HepG2 (cell line): Measurements from ENCODE around the gene RAI14. TPM values are rescaled to one million over a fixed set of nuclear protein-coding genes. Genes with fewer than 3 reads are reported as not detected.

Experiments
- ATAC-seq: fragments of 200-7000 bp; cut with Tn5 transposase; 3 replicates; pipeline ENCODE4 v1.9.1; 2020; ENCODE audit warnings: mild to moderate bottlenecking, moderate library complexity
- BruUV-seq: library from RNA; stranded (reverse); fragments of 400-500 nt; replicated peaks from 2 replicates; lab custom pipeline; 2021; lab: Mats Ljungman, UMichigan
- CTCF ChIA-PET: fragments of 300-600 bp; formaldehyde crosslinking; extraction: SDS; loops from one replicate; lab custom pipeline; 2021; ENCODE audit warnings: low total read pairs, inconsistent platforms, low intra/inter-chr PET ratio; lab: Yijun Ruan, JAX
- POLR2A ChIA-PET: fragments of 350-600 bp; sonication (Branson Sonifier 250); formaldehyde crosslinking; loops from one replicate; lab custom pipeline; 2020; ENCODE audit warnings: antibody characterized with exemption, inconsistent platforms; lab: Yijun Ruan, JAX
- DNase-seq: peaks from one replicate; pipeline ENCODE4 v3.0.0-alpha.2; 2015; ENCODE audit warnings: low spot score
- FAIRE-seq: peaks from 3 replicates; lab custom pipeline; 2011; peaks lifted over from hg19 to GRCh38; lab: Jason Lieb, UNC
- H2AFZ ChIP-seq: one replicate; pipeline ENCODE4 v1.6.1; 2011; ENCODE audit warnings: low read length, inconsistent platforms
- H3K27ac ChIP-seq: fragments of 300-600 bp; 3 replicates; pipeline ENCODE4 v1.8.0; 2011; ENCODE audit warnings: mixed run types, mild to moderate bottlenecking, mixed read lengths, low read length, inconsistent platforms; ENCODE audit not compliant: insufficient read depth; ENCODE audit errors: extremely low read length
- H3K27me3 ChIP-seq, 2 experiments: fragments of 200-600 bp in 1 of 2; 2 replicates in 1 of 2; 3 replicates in 1 of 2; pipeline versions ENCODE4 v1.6.0 to v1.8.0; 2011; ENCODE audit warnings: low read length in 2 of 2, mild to moderate bottlenecking in 2 of 2, moderate library complexity in 2 of 2, inconsistent platforms in 1 of 2; ENCODE audit not compliant: insufficient read depth in 2 of 2, control insufficient read depth in 1 of 2
- H3K36me3 ChIP-seq, 2 experiments: fragments of 200-600 bp in 1 of 2; replicated peaks in 1 of 2; 2 replicates in 1 of 2; 3 replicates in 1 of 2; pipeline versions ENCODE4 v1.5.1 to v1.8.0; 2011; ENCODE audit warnings: low read length in 2 of 2, inconsistent platforms in 1 of 2; ENCODE audit not compliant: insufficient read depth in 2 of 2, control insufficient read depth in 1 of 2
- H3K4me1 ChIP-seq: 2 replicates; pipeline ENCODE4 v1.5.1; 2012; ENCODE audit warnings: low read length, inconsistent platforms; ENCODE audit not compliant: insufficient read depth
- H3K4me2 ChIP-seq: 2 replicates; pipeline ENCODE4 v1.6.0; 2011; ENCODE audit warnings: low read depth, low read length, inconsistent platforms
- H3K4me3 ChIP-seq, 3 experiments: fragments of 200-600 bp in 1 of 3; sonication (generic), shearing (Covaris generic) in 1 of 3; replicated peaks in 1 of 3; 2 replicates each; pipeline ENCODE4 v1.5.1; 2011 to 2016; ENCODE audit warnings: low read length in 3 of 3, inconsistent platforms in 2 of 3, low read depth in 2 of 3, mild to moderate bottlenecking in 2 of 3, control low read depth in 1 of 3, mixed read lengths in 1 of 3; ENCODE audit not compliant: insufficient read depth in 1 of 3
- H3K79me2 ChIP-seq: one replicate; pipeline ENCODE4 v1.6.1; 2011; ENCODE audit warnings: low read length, inconsistent platforms; ENCODE audit not compliant: insufficient read depth
- H3K9ac ChIP-seq: 2 replicates; pipeline ENCODE4 v1.6.0; 2011; ENCODE audit warnings: mild to moderate bottlenecking, low read depth, low read length, inconsistent platforms; ENCODE audit not compliant: insufficient read depth
- H3K9me3 ChIP-seq: 2 replicates; pipeline ENCODE4 v1.5.1; 2012; ENCODE audit warnings: mild to moderate bottlenecking, low read length
- H4K20me1 ChIP-seq: 2 replicates; pipeline ENCODE4 v1.6.0; 2011; ENCODE audit warnings: inconsistent platforms, mild to moderate bottlenecking, low read length, moderate library complexity; ENCODE audit not compliant: insufficient read depth
- NFATC3 ChIP-seq: sonication (generic); formaldehyde crosslinking; IDR thresholded peaks from 2 replicates; pipeline ENCODE4 v1.5.1; 2020; ENCODE audit warnings: mild to moderate bottlenecking, missing genetic modification reagents
- PHF21A ChIP-seq: sonication (generic); formaldehyde crosslinking; IDR thresholded peaks from 2 replicates; pipeline ENCODE4 v1.5.0; 2020; ENCODE audit warnings: mild to moderate bottlenecking, missing genetic modification reagents
- RFX1 ChIP-seq: fragments of 450-650 bp; IDR thresholded peaks from 2 replicates; pipeline ENCODE4 v1.6.1; 2017
- ZNF121 ChIP-seq: sonication (generic); formaldehyde crosslinking; IDR thresholded peaks from 2 replicates; pipeline ENCODE4 v1.5.0; 2020; ENCODE audit warnings: mild to moderate bottlenecking, missing genetic modification reagents
- ZNF567 ChIP-seq: sonication (generic); formaldehyde crosslinking; IDR thresholded peaks from 2 replicates; pipeline ENCODE4 v1.8.1; 2023; ENCODE audit warnings: mild to moderate bottlenecking, missing genetic modification reagents, borderline replicate concordance
- WGBS: methylation state at CpG from one replicate; pipeline ENCODE4 v1.1.6; 2017; ENCODE audit warnings: low lambda C conversion rate; 5-methylcytosine and 5-hydroxymethylcytosine counted together
- in situ Hi-C: cut with HindIII; loops from 2 replicates; pipeline ENCODE4 v1.10.0; 2017; ENCODE audit warnings: low pct_unique_long_range_greater_than_20kb; ENCODE audit not compliant: extremely low pct_ligation_motif_present
- intact Hi-C: fragments of 100-400 bp; cut with micrococcal nuclease; formaldehyde crosslinking; loops from one replicate; pipeline ENCODE4 v1.10.0; 2022; ENCODE audit not compliant: unreplicated experiment
- polyA plus RNA-seq, 8 experiments: library from polyadenylated mRNA; depleted of rRNA in 3 of 8; stranded (reverse) in 7 of 8; unstranded in 1 of 8; fragments of >200 nt; fragmentation: Illumina TruSeq in 4 of 8; extraction: Trizol in 4 of 8; gene quantifications; 2 replicates each; pipeline versions ENCODE4 v1.2.1 to v1.2.3, GENCODE V29; 2011 to 2016; ENCODE audit warnings: low read depth in 4 of 8, missing spikeins in 1 of 8, mixed read lengths in 1 of 8; ENCODE audit not compliant: insufficient read depth in 1 of 8
- total RNA-seq, 5 experiments: library from RNA; depleted of rRNA; stranded (reverse); fragments of >200 nt; fragmentation: Illumina TruSeq; extraction: Trizol; gene quantifications; 2 replicates each; pipeline ENCODE4 v1.2.3, GENCODE V29; 2016; ENCODE audit warnings: low read depth in 1 of 5
- TF ChIP-seq, protein P1 (sequence below): IDR thresholded peaks from 2 replicates; pipeline ENCODE4 v1.6.1; 2016

Gene RAI14
- total and polyA plus RNA-seq, 2 of the 13 experiments (the other 11 are each of a cell fraction or from before 2014, with no cell fraction given): 12.6 to 18.2 TPM

DNA sequence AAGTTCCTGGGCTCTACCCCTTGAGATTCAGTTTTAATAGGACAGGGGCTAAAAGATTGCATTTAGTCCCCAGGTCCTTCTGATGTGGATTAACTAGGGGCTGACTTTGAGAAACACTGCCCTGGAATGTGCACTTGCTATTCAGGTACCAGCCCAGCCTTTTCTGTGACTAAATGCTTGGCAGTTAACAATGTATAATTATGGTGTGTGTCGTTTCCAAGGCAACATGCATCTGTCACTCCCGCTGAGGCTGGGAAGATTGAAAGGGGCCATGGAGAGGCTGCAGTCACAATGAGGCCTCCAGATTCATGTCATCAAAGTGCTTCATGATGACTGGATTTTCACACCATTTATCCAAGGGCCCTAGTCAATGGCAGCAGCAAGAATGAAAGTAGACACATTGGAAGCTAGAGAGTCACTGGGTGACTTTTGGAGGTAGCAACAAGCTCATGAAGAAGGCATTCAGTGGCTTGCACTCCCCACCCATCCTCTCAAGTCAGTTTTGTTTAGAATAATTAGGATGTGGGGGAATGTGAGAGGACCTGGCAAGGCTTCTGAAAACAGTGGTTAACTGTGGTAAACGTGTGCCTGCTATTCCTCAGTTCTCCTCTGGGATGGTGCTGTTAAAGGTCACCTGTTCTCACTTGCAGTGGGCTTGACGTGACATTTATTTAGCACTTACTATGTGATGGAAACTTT, 28.3 kb downstream of the RAI14 start:
- in situ Hi-C loops: no loop called here
- no peaks in the 10 kb centered on the region for H3K9me3 ChIP-seq
- no peaks in the 10 kb centered on the region for H4K20me1 ChIP-seq
- POLR2A ChIA-PET: no interaction called here
- peaks cover 10% of the 10 kb centered on the region for H3K79me2 ChIP-seq
- TF ChIP-seq RFX1: peak; percentile 36; the same call in 1 of the 2 replicates
- TF ChIP-seq NFATC3 (CRISPR knock-in tag): no peak
- CTCF ChIA-PET: no interaction called here
- H3K27ac ChIP-seq: no peak overlapping the region
- peaks cover 0 to 5% of the 10 kb centered on the region in 2 experiments; a peak in 1 of 5 replicates for H3K36me3 ChIP-seq
- ATAC-seq (peak; percentile 27), FAIRE-seq (no peak), DNase-seq (peak; percentile 32)
- H3K27me3 ChIP-seq: no peaks in the 10 kb centered on the region
- no peak overlapping the region for H3K4me3 ChIP-seq
- H3K4me1 ChIP-seq: peaks cover 71% of the 10 kb centered on the region
- no peak overlapping the region for H3K4me2 ChIP-seq
- H3K9ac ChIP-seq: no peak overlapping the region
- intact Hi-C loops: no loop called here
- WGBS: 88% methylated on average over 4 of the region's 4 CpGs
- no peak overlapping the region for H2AFZ ChIP-seq
- BruUV-seq: no TSS peak

- intact Hi-C loops: no loop called here
Measured at GRCh38 chr5:34684980-34685352, 28.8 kb downstream of the RAI14 start.

More at GRCh38 chr5:34684980-34685352, 28.8 kb downstream of the RAI14 start:
- DNase-seq: no peak
- ChIA-PET CTCF (no interaction called here), POLR2A (no interaction called here)
- WGBS: 96% methylated on average over 4 of the region's 4 CpGs
- no peaks in the 10 kb centered on the region for H4K20me1 ChIP-seq
- H3K79me2 ChIP-seq: peaks cover 10% of the 10 kb centered on the region
- peak; percentile 51; the same call in 1 of the 2 replicates for TF ChIP-seq ZNF121
- no peak for TF ChIP-seq ZNF567 (CRISPR knock-in tag)
- TF ChIP-seq PHF21A (CRISPR knock-in tag): no peak
- TF ChIP-seq, protein P1, sequence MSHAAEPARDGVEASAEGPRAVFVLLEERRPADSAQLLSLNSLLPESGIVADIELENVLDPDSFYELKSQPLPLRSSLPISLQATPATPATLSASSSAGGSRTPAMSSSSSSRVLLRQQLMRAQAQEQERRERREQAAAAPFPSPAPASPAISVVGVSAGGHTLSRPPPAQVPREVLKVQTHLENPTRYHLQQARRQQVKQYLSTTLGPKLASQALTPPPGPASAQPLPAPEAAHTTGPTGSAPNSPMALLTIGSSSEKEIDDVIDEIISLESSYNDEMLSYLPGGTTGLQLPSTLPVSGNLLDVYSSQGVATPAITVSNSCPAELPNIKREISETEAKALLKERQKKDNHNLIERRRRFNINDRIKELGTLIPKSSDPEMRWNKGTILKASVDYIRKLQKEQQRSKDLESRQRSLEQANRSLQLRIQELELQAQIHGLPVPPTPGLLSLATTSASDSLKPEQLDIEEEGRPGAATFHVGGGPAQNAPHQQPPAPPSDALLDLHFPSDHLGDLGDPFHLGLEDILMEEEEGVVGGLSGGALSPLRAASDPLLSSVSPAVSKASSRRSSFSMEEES (CRISPR knock-in tag): no peak
- no peak overlapping the region for H3K4me3 ChIP-seq
- H3K4me1 ChIP-seq: peaks cover 71% of the 10 kb centered on the region
- no TSS peak for BruUV-seq
- no peak overlapping the region for H2AFZ ChIP-seq
- peaks cover 0 to 5% of the 10 kb centered on the region in 2 experiments; a peak in 1 of 5 replicates for H3K36me3 ChIP-seq
- H3K9me3 ChIP-seq: no peaks in the 10 kb centered on the region
- H3K27ac ChIP-seq: no peak overlapping the region
- H3K27me3 ChIP-seq: no peaks in the 10 kb centered on the region
- ATAC-seq: no peak
- H3K9ac ChIP-seq: no peak overlapping the region
- in situ Hi-C loops: no loop called here
- FAIRE-seq: no peak
- H3K4me2 ChIP-seq: no peak overlapping the region
